ENCODE data around the gene CHRM1.

Gene CHRM1

DNA sequence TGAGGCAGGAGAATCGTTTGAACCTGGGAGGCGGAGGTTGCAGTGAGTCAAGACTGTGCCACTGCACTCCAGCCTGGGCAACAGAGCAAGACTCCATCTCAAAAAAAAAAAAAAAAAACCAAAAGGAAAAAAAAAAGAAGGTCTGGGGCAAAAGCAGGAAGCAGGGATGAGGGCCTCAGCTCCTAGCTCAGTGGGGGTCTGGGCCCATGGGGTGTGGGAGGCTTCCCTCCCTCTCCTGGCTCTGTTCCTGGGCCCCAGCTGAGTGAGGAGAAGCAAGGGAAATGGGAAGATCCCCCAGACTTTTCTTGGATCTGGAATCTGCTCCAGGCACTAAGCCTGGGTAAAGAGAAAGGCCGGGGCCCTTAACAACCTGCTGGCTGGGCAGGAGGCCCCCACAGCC, 8.9 kb downstream of the CHRM1 start:
- no peaks in the 10 kb centered on the region for H3K36me3 ChIP-seq (replicated peaks; ENCODE audit: insufficient read depth, low read length)
- TF ChIP-seq EZH2phosphoT487 (IDR thresholded peaks at IDR 0.05; ENCODE audit: low read length) (no peak), EZH2 (optimal IDR thresholded peaks at IDR 0.05; ENCODE audit: low read depth, low read length) (no peak)
- TF ChIP-seq, protein P1, sequence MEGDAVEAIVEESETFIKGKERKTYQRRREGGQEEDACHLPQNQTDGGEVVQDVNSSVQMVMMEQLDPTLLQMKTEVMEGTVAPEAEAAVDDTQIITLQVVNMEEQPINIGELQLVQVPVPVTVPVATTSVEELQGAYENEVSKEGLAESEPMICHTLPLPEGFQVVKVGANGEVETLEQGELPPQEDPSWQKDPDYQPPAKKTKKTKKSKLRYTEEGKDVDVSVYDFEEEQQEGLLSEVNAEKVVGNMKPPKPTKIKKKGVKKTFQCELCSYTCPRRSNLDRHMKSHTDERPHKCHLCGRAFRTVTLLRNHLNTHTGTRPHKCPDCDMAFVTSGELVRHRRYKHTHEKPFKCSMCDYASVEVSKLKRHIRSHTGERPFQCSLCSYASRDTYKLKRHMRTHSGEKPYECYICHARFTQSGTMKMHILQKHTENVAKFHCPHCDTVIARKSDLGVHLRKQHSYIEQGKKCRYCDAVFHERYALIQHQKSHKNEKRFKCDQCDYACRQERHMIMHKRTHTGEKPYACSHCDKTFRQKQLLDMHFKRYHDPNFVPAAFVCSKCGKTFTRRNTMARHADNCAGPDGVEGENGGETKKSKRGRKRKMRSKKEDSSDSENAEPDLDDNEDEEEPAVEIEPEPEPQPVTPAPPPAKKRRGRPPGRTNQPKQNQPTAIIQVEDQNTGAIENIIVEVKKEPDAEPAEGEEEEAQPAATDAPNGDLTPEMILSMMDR (IDR thresholded peaks at IDR 0.05; ENCODE audit: low read length), result no peak
- no peak overlapping the region for H3K4me3 ChIP-seq (ENCODE audit: low read length)
- no peaks in the 10 kb centered on the region for H3K9me3 ChIP-seq (replicated peaks; ENCODE audit: insufficient read depth, low read length)
- H3K27me3 ChIP-seq (replicated peaks; ENCODE audit: insufficient read depth, low read length), result peaks cover 55% of the 10 kb centered on the region
- H4K20me1 ChIP-seq (ENCODE audit: insufficient read depth, low read length), result no peaks in the 10 kb centered on the region
- H3K9ac ChIP-seq (ENCODE audit: low read length), result no peak overlapping the region
- H2AFZ ChIP-seq (ENCODE audit: low read length), result no peak overlapping the region
- no peaks in the 10 kb centered on the region for H3K4me1 ChIP-seq (ENCODE audit: low read length)
- no peaks in the 10 kb centered on the region for H3F3A ChIP-seq (ENCODE audit: insufficient read depth, low read length)
- no peak overlapping the region for H3K27ac ChIP-seq (ENCODE audit: low read length)
- no peak overlapping the region for H3K4me2 ChIP-seq (ENCODE audit: low read depth, low read length)
- no peak for DNase-seq
- no peaks in the 10 kb centered on the region for H3K79me2 ChIP-seq (ENCODE audit: low read length)
- H3K9me2 ChIP-seq (replicated peaks; ENCODE audit: insufficient read depth, low read length), result no peaks in the 10 kb centered on the region

DNA sequence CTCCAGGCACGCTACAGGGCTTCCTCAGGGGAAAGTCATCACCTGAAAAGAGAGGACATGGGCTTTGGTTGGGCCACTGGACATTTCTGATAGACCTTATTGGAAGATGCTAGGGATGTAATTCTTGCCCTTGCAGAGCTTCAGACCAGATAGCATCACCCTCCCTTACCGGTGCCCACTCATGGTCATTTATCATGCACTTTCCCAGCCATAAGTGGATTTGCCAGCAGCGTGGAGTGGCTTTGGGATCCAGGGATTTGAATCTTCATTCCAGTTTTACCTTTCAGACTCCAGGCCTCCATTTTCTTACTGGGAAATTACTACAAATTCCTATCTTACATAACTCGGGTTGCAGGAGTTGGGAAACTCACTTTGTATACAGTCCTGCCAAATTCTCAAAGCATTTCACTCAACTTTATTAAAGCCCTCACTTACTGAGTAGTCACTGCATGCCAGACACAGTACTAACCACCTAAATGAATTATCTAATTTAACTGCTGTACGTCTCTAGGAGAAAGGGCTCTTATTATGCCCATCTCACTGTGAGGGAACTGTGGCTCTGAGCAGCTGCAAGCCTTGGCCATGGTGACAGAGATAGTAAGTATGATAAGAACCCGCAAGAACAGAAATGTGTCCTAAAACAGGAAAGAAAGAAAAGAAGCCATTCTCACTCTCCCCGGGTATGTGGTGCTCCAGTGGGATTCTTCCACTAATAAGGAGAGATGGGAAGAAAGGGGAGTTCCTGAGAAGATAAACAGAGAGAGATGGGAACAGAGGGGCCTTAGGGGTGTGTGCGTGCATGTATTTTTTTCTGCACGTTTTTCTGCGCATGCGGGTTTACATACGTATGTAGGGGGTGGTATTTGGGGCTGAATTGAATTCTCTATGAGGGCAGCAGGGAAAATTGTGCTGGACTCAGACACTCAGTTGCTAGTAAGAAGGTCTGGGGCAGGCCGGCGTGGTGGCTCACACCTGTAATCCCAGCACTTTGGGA, 9.7 kb downstream of the CHRM1 start:
- H3K4me1 ChIP-seq (ENCODE audit: low read length), result no peaks in the 10 kb centered on the region
- no peak for DNase-seq
- H3K4me2 ChIP-seq (ENCODE audit: low read depth, low read length), result no peak overlapping the region
- no peak overlapping the region for H2AFZ ChIP-seq (ENCODE audit: low read length)
- H3K27me3 ChIP-seq (replicated peaks; ENCODE audit: insufficient read depth, low read length), result peaks cover 55% of the 10 kb centered on the region
- no peaks in the 10 kb centered on the region for H3K9me3 ChIP-seq (replicated peaks; ENCODE audit: insufficient read depth, low read length)
- H3K9me2 ChIP-seq (replicated peaks; ENCODE audit: insufficient read depth, low read length), result no peaks in the 10 kb centered on the region
- H3K36me3 ChIP-seq (replicated peaks; ENCODE audit: insufficient read depth, low read length), result no peaks in the 10 kb centered on the region
- no peaks in the 10 kb centered on the region for H3K79me2 ChIP-seq (ENCODE audit: low read length)
- no peak overlapping the region for H3K9ac ChIP-seq (ENCODE audit: low read length)
- H3K27ac ChIP-seq (ENCODE audit: low read length), result no peak overlapping the region
- no peaks in the 10 kb centered on the region for H4K20me1 ChIP-seq (ENCODE audit: insufficient read depth, low read length)
- TF ChIP-seq EZH2 (optimal IDR thresholded peaks at IDR 0.05; ENCODE audit: low read depth, low read length), result no peak
- TF ChIP-seq EZH2phosphoT487 (IDR thresholded peaks at IDR 0.05; ENCODE audit: low read length), result no peak
- TF ChIP-seq, protein P1 (IDR thresholded peaks at IDR 0.05; ENCODE audit: low read length), result no peak
- H3F3A ChIP-seq (ENCODE audit: insufficient read depth, low read length), result no peaks in the 10 kb centered on the region
- H3K4me3 ChIP-seq (ENCODE audit: low read length), result no peak overlapping the region

DNA sequence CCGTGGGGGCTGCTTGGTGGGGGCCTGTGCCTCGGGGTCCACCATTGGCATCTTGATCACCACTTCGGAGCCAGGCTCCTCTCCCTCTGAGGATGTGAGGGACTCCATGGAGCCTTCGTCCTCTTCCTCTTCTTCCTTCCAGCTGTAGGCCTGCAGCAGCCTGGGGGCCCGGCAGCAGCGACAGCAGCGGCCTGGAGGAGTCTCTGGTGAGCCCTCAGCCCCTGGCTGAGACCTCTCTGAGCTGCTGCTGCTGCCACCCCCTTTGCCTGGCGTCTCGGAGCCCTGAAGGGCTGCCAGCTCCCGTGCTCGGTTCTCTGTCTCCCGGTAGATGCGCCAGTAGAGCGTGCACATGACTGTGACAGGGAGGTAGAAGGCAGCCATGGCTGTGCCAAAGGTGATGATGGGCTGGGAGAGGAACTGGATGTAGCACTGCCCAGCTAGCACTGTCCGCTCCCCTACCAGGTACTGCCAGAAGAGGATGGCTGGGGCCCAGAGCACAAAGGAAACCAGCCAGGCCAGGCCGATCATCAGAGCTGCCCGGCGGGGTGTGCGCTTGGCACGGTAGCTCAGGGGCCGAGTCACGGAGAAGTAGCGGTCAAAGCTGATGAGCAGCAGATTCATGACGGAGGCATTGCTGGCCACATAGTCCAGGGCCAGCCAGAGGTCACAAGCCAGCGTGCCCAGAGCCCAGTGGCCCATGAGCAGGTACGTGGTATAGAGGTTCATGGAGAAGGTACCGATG, 10.9 kb downstream of the CHRM1 start:
- Histone ChIP-seq H4K20me1 (ENCODE audit: insufficient read depth, low read length) (no peaks in the 10 kb centered on the region), H3K4me1 (ENCODE audit: low read length) (peaks cover 6% of the 10 kb centered on the region), H3K36me3 (replicated peaks; ENCODE audit: insufficient read depth, low read length) (no peaks in the 10 kb centered on the region), H3K9me2 (replicated peaks; ENCODE audit: insufficient read depth, low read length) (no peaks in the 10 kb centered on the region), H3F3A (ENCODE audit: insufficient read depth, low read length) (no peaks in the 10 kb centered on the region), H3K79me2 (ENCODE audit: low read length) (no peaks in the 10 kb centered on the region), H2AFZ (ENCODE audit: low read length) (no peak overlapping the region), H3K9ac (ENCODE audit: low read length) (no peak overlapping the region), H3K27ac (ENCODE audit: low read length) (no peak overlapping the region), H3K4me3 (ENCODE audit: low read length) (no peak overlapping the region), H3K27me3 (replicated peaks; ENCODE audit: insufficient read depth, low read length) (peaks cover 52% of the 10 kb centered on the region), H3K4me2 (ENCODE audit: low read depth, low read length) (no peak overlapping the region), H3K9me3 (replicated peaks; ENCODE audit: insufficient read depth, low read length) (no peaks in the 10 kb centered on the region)
- no peak for DNase-seq
- TF ChIP-seq EZH2 (optimal IDR thresholded peaks at IDR 0.05; ENCODE audit: low read depth, low read length) (no peak), EZH2phosphoT487 (IDR thresholded peaks at IDR 0.05; ENCODE audit: low read length) (no peak)
- TF ChIP-seq, protein P1 (IDR thresholded peaks at IDR 0.05; ENCODE audit: low read length), result no peak
